Measurements from ENCODE around the gene ABCF2. TPM values are rescaled to one million over a fixed set of nuclear protein-coding genes. Genes with fewer than 3 reads are reported as not detected.

ABCF2 gene
- total RNA-seq, 1 donor from 2014 or later = 30.5 TPM

DNA sequence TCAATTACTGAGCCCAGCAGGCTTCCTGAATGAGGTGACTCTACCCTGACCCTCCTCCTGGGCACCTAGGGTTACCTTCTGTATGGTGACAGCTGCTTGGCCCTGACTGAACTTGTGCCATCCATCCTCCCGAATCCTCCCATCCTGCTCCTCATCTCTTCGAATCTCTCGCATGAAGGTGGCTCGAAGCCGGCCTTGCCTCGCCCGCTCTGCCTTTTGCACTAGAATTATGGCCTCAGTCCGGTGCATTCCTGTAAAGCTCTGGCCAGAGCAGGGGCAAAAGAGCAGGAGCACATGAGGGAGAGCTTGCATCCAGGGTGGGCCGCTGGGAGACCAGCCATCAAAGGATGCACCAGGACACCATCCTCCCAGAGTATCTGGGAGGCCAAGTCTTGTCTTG lies 24.2 kb downstream of the ABCF2 start:
- no peak overlapping the region for H3K27ac ChIP-seq (replicated peaks)
- intact Hi-C loops (cut with micrococcal nuclease) = no loop called here
- H3K4me1 ChIP-seq = no peaks in the 10 kb centered on the region
- TF ChIP-seq, protein P1, sequence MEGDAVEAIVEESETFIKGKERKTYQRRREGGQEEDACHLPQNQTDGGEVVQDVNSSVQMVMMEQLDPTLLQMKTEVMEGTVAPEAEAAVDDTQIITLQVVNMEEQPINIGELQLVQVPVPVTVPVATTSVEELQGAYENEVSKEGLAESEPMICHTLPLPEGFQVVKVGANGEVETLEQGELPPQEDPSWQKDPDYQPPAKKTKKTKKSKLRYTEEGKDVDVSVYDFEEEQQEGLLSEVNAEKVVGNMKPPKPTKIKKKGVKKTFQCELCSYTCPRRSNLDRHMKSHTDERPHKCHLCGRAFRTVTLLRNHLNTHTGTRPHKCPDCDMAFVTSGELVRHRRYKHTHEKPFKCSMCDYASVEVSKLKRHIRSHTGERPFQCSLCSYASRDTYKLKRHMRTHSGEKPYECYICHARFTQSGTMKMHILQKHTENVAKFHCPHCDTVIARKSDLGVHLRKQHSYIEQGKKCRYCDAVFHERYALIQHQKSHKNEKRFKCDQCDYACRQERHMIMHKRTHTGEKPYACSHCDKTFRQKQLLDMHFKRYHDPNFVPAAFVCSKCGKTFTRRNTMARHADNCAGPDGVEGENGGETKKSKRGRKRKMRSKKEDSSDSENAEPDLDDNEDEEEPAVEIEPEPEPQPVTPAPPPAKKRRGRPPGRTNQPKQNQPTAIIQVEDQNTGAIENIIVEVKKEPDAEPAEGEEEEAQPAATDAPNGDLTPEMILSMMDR (IDR thresholded peaks at IDR 0.05; ENCODE audit: borderline replicate concordance) = no peak
- H3K36me3 ChIP-seq = no peaks in the 10 kb centered on the region
- no peaks in the 10 kb centered on the region for H3K9me3 ChIP-seq (replicated peaks)
- DNase-seq = no peak
- no peak overlapping the region for H3K4me3 ChIP-seq
- H3K27me3 ChIP-seq (ENCODE audit: low read depth) = peaks cover 62% of the 10 kb centered on the region

DNA sequence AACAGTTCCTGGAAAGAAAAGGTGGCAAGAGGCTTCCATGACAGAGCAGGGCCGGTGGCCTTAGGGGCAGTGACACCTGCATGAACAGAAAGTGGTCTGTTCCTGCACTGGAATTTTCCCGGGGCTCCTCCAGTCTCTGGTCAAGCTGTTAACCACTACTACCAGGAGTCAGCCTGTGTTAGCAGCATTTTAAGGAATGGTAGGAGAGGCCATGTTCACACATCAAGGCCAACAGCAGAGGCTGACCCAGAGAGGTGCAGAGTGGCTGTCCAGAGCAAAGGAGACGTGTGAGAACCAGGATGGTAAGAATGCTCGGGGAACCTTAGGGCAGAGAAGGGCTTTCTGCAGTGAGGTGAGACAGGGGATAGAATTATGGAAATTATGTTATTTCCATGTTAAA lies 25.3 kb downstream of the ABCF2 start:
- DNase-seq = no peak
- TF ChIP-seq, protein P1 (IDR thresholded peaks at IDR 0.05; ENCODE audit: borderline replicate concordance) = no peak
- intact Hi-C loops (cut with micrococcal nuclease) = no loop called here

DNA sequence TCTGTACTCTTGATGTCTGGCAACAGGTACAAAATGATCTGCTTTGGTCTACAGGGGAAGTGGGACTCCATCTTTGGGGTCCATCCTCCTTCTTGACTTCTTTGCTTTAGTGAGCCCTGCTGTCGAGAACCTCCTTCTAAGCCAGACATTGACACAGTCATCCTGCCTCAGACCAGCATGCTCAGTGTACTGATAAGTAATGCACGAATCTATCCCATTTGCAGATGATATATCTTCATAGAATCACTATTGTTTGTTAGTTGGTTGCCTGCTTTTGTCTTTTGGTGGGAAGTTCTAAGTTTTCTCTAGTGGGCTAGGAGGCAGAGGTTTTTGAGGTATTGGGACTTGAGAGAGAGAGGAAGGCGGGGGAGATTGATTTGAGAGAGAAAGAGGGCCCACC lies 25.7 kb downstream of the ABCF2 start:
- Histone ChIP-seq H3K4me1 (no peaks in the 10 kb centered on the region), H3K9me3 (replicated peaks) (no peaks in the 10 kb centered on the region), H3K36me3 (no peaks in the 10 kb centered on the region), H3K27ac (replicated peaks) (no peak overlapping the region), H3K27me3 (ENCODE audit: low read depth) (peaks cover 64% of the 10 kb centered on the region), H3K4me3 (no peak overlapping the region)
- DNase-seq = no peak
- TF ChIP-seq, protein P1 (IDR thresholded peaks at IDR 0.05; ENCODE audit: borderline replicate concordance) = no peak
- intact Hi-C loops (cut with micrococcal nuclease) = no loop called here

More for the DNA sequence above, 25.3 kb downstream of the ABCF2 start:
- no peak overlapping the region for H3K27ac ChIP-seq (replicated peaks)
- H3K36me3 ChIP-seq = no peaks in the 10 kb centered on the region
- peaks cover 62% of the 10 kb centered on the region for H3K27me3 ChIP-seq (ENCODE audit: low read depth)
- H3K4me3 ChIP-seq = no peak overlapping the region
- H3K9me3 ChIP-seq (replicated peaks) = no peaks in the 10 kb centered on the region
- H3K4me1 ChIP-seq = no peaks in the 10 kb centered on the region

DNA sequence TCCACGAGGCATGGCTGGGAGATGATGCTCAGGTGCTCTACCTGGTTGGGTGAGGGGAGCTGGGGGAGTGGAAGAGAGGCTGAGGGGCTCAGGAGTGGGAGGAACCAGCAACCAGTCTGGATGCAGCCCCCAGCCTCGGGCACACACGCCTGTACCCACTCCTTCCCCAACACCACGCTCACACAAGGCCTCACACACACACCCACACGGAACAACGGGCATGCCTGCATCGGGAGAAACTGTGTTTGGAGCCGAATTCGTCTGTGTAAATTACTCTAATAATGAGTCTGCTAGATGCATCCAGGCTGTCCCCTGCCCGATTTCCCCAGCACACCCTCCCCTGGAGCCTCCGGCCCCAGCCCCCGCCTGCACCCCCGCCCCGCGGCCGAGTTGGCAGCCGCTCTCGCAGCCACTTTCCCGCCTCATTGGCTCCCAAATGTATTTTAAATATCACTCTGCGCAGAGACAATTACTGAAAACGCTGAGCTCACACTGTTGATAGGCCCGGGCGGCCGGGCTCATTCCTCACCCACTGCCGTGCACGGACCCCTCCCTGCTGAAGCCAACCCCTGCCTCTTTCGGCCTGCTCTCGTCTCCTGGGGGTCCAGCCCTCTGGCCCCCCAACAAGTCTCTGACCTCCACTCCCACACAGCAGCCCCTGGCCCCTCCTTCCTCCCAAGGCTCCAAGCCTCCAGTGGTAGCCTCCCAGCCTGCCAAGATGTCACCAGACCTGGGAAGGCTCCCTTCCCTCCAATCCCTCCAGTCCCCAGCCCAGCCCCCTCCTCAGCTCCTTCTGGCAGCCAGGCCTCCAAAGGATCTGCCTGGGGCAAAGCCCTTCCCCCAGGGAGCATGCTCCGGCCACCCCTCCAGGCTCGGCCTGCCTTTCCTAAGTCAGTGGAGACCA lies 27.8 kb downstream of the ABCF2 start:
- no peak overlapping the region for H3K4me3 ChIP-seq
- H3K27me3 ChIP-seq (ENCODE audit: low read depth) = peaks cover 65% of the 10 kb centered on the region
- H3K4me1 ChIP-seq = no peaks in the 10 kb centered on the region
- intact Hi-C loops (cut with micrococcal nuclease) = no loop called here
- no peaks in the 10 kb centered on the region for H3K9me3 ChIP-seq (replicated peaks)
- no peaks in the 10 kb centered on the region for H3K36me3 ChIP-seq
- TF ChIP-seq, protein P1 (IDR thresholded peaks at IDR 0.05; ENCODE audit: borderline replicate concordance) = no peak
- DNase-seq = no peak
- no peak overlapping the region for H3K27ac ChIP-seq (replicated peaks)

DNA sequence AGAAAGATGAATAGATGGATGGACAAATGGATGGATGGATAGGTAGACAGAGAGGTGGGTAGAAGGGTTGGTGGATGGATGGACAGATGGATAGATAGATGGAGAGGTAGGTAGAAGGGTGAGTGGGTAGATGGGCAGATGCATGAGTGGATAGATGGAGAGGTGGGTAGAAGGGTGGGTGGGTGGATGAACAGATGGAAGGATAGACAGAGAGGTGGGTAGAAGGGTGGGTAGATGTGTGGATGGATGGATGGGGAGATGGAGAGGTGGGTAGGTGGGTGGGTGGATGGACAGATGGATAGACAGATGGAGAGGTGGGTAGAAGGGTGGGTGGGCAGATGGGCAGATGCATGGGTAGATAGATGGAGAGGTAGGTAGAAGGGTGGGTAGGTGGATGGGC lies 29.1 kb downstream of the ABCF2 start:
- intact Hi-C loops (cut with micrococcal nuclease) = no loop called here
- Histone ChIP-seq H3K27ac (replicated peaks) (no peak overlapping the region), H3K36me3 (no peaks in the 10 kb centered on the region), H3K4me1 (no peaks in the 10 kb centered on the region), H3K9me3 (replicated peaks) (no peaks in the 10 kb centered on the region), H3K27me3 (ENCODE audit: low read depth) (peaks cover 52% of the 10 kb centered on the region), H3K4me3 (no peak overlapping the region)
- DNase-seq = no peak
- TF ChIP-seq, protein P1 (IDR thresholded peaks at IDR 0.05; ENCODE audit: borderline replicate concordance) = no peak

Data from left ventricle myocardium inferior (tissue), 1 donor.